HEK293 (cell line): ENCODE results near the gene BMX.

Source experiments
- CTCF ChIA-PET: fragments of 350-600 bp; formaldehyde crosslinking; extraction: SDS; loops from one replicate; lab custom pipeline; 2021; ENCODE audit warnings: antibody characterized with exemption; lab: Yijun Ruan, JAX
- POLR2A ChIA-PET: fragments of 300-600 bp; formaldehyde crosslinking; extraction: SDS; loops from one replicate; lab custom pipeline; 2020; ENCODE audit warnings: antibody characterized with exemption, inconsistent platforms; lab: Yijun Ruan, JAX
- H3K27ac ChIP-seq: fragments of 200-500 bp; sonication (Bioruptor generic); 2 replicates; pipeline ENCODE4 v1.5.1; 2014; ENCODE audit warnings: low read depth, low read length, control low read depth, inconsistent platforms; ENCODE audit errors: extremely low read depth
- H3K36me3 ChIP-seq, 2 experiments: fragments of 200-500 bp in 1 of 2; sonication (Bioruptor generic) in 1 of 2; 1 replicate in 1 of 2; 2 replicates in 1 of 2; pipeline ENCODE4 v1.5.1; 2014 to 2017; ENCODE audit warnings: inconsistent platforms in 2 of 2, low read length in 2 of 2; ENCODE audit not compliant: control insufficient read depth in 2 of 2, insufficient read depth in 1 of 2
- H3K4me1 ChIP-seq: fragments of 200-500 bp; sonication (Bioruptor generic); 2 replicates; pipeline ENCODE4 v1.5.1; 2014; ENCODE audit warnings: mild to moderate bottlenecking, low read length, inconsistent platforms; ENCODE audit not compliant: control insufficient read depth, insufficient read depth
- H3K4me3 ChIP-seq: 2 replicates; pipeline ENCODE4 v1.5.1; 2011; ENCODE audit warnings: low read depth, mild to moderate bottlenecking, control low read depth, low read length, moderate library complexity
- H3K9me3 ChIP-seq: fragments of 200-500 bp; sonication (Bioruptor generic); 2 replicates; pipeline ENCODE4 v1.5.1; 2014; ENCODE audit warnings: low read depth, low read length, inconsistent platforms; ENCODE audit not compliant: control insufficient read depth, insufficient read depth
- BCL11A ChIP-seq: fragments of 450-650 bp; formaldehyde crosslinking; IDR thresholded peaks from 2 replicates; pipeline ENCODE4 v1.5.1; 2016; ENCODE audit warnings: low read depth, missing biosample characterization, missing genetic modification characterization
- ELK4 ChIP-seq: IDR thresholded peaks from 2 replicates; pipeline ENCODE4 v1.6.1; 2011; ENCODE audit warnings: mild to moderate bottlenecking, low read depth, low read length, borderline replicate concordance
- OSR2 ChIP-seq: fragments of 450-650 bp; formaldehyde crosslinking; IDR thresholded peaks from 2 replicates; pipeline ENCODE4 v1.5.1; 2016; ENCODE audit warnings: missing biosample characterization, missing genetic modification characterization
- PRDM10 ChIP-seq: fragments of 450-650 bp; formaldehyde crosslinking; IDR thresholded peaks from 2 replicates; pipeline ENCODE4 v1.5.1; 2016; ENCODE audit warnings: missing biosample characterization, missing genetic modification characterization
- ZBTB11 ChIP-seq: fragments of 450-650 bp; formaldehyde crosslinking; conservative IDR thresholded peaks from 2 replicates; pipeline ENCODE4 v1.5.1; 2016; ENCODE audit warnings: low read depth, missing biosample characterization, missing genetic modification characterization
- ZBTB8A ChIP-seq: fragments of 450-650 bp; formaldehyde crosslinking; IDR thresholded peaks from 2 replicates; pipeline ENCODE4 v1.5.1; 2016; ENCODE audit warnings: missing biosample characterization, missing genetic modification characterization
- ZNF121 ChIP-seq: fragments of 450-650 bp; formaldehyde crosslinking; IDR thresholded peaks from 2 replicates; pipeline ENCODE4 v1.5.1; 2016; ENCODE audit warnings: missing biosample characterization, missing genetic modification characterization
- ZNF155 ChIP-seq: fragments of 450-650 bp; formaldehyde crosslinking; IDR thresholded peaks from 2 replicates; pipeline ENCODE4 v1.5.1; 2016; ENCODE audit warnings: missing biosample characterization, missing genetic modification characterization
- ZNF157 ChIP-seq: fragments of 450-650 bp; formaldehyde crosslinking; IDR thresholded peaks from 2 replicates; pipeline ENCODE4 v1.5.1; 2016; ENCODE audit warnings: missing biosample characterization, missing genetic modification characterization
- ZNF184 ChIP-seq: fragments of 450-650 bp; IDR thresholded peaks from 2 replicates; pipeline ENCODE4 v1.5.1; 2018; ENCODE audit warnings: missing biosample characterization, mild to moderate bottlenecking, missing genetic modification characterization
- ZNF366 ChIP-seq: fragments of 450-650 bp; formaldehyde crosslinking; conservative IDR thresholded peaks from 2 replicates; pipeline ENCODE4 v1.5.1; 2016; ENCODE audit warnings: missing biosample characterization, missing genetic modification characterization
- ZNF530 ChIP-seq: fragments of 450-650 bp; formaldehyde crosslinking; IDR thresholded peaks from 2 replicates; pipeline ENCODE4 v1.5.1; 2016; ENCODE audit warnings: low read depth, missing biosample characterization, missing genetic modification characterization
- ZNF560 ChIP-seq: fragments of 450-650 bp; formaldehyde crosslinking; IDR thresholded peaks from 2 replicates; pipeline ENCODE4 v1.5.1; 2017; ENCODE audit warnings: missing biosample characterization, missing genetic modification characterization, borderline replicate concordance
- ZNF561 ChIP-seq: fragments of 450-650 bp; IDR thresholded peaks from 2 replicates; pipeline ENCODE4 v1.5.1; 2018; ENCODE audit warnings: missing biosample characterization, missing genetic modification characterization, borderline replicate concordance
- ZNF654 ChIP-seq: fragments of 450-650 bp; formaldehyde crosslinking; IDR thresholded peaks from 2 replicates; pipeline ENCODE4 v1.5.1; 2016; ENCODE audit warnings: low read depth, missing biosample characterization, missing genetic modification characterization
- TF ChIP-seq, protein P1 (sequence below): fragments of 450-650 bp; formaldehyde crosslinking; IDR thresholded peaks from 2 replicates; pipeline ENCODE4; 2016; ENCODE audit warnings: missing biosample characterization, missing genetic modification characterization
- TF ChIP-seq, protein P2 (sequence below): fragments of 450-650 bp; formaldehyde crosslinking; IDR thresholded peaks from 2 replicates; pipeline ENCODE4 v1.5.1; 2017; ENCODE audit warnings: missing biosample characterization, mild to moderate bottlenecking, missing genetic modification characterization, moderate library complexity
- TF ChIP-seq, protein P3 (sequence below): fragments of 450-650 bp; formaldehyde crosslinking; IDR thresholded peaks from 2 replicates; pipeline ENCODE4 v1.5.1; 2017; ENCODE audit warnings: missing biosample characterization, missing genetic modification characterization
- TF ChIP-seq, protein P4 (sequence below): fragments of 450-650 bp; formaldehyde crosslinking; IDR thresholded peaks from 2 replicates; pipeline ENCODE4 v1.5.1; 2016; ENCODE audit warnings: missing biosample characterization, missing genetic modification characterization

The BMX gene

GRCh38 chrX:15497865-15498264 is 2.7 kb upstream of the BMX start:
- Histone ChIP-seq H3K4me1 (no peaks in the 10 kb centered on the region), H3K4me3 (no peak overlapping the region), H3K27ac (no peak overlapping the region), H3K9me3 (no peaks in the 10 kb centered on the region), H3K36me3 (no peaks in the 10 kb centered on the region)
- ChIA-PET POLR2A (no interaction called here), CTCF (interaction anchor here (0.7 to 2.3 kb wide), 19 partner anchors 9 to 177 kb away, joined by 3 to 14 read pairs (median 5); no protein-coding TSS in a partner anchor)
- TF ChIP-seq ZBTB11 (no peak), ZNF530 (tag by site-specific recombination) (no peak), ZNF184 (tag by site-specific recombination) (no peak), OSR2 (tag by site-specific recombination) (no peak), ZNF654 (tag by site-specific recombination) (peak; percentile 81), ZBTB8A (tag by site-specific recombination) (no peak), ZNF121 (tag by site-specific recombination) (no peak)
- TF ChIP-seq, protein P1, sequence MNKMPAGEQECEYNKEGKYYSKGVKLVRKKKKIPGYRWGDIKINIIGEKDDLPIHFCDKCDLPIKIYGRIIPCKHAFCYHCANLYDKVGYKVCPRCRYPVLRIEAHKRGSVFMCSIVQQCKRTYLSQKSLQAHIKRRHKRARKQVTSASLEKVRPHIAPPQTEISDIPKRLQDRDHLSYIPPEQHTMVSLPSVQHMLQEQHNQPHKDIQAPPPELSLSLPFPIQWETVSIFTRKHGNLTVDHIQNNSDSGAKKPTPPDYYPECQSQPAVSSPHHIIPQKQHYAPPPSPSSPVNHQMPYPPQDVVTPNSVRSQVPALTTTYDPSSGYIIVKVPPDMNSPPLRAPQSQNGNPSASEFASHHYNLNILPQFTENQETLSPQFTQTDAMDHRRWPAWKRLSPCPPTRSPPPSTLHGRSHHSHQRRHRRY (tag by site-specific recombination), result no peak
- TF ChIP-seq, protein P2, sequence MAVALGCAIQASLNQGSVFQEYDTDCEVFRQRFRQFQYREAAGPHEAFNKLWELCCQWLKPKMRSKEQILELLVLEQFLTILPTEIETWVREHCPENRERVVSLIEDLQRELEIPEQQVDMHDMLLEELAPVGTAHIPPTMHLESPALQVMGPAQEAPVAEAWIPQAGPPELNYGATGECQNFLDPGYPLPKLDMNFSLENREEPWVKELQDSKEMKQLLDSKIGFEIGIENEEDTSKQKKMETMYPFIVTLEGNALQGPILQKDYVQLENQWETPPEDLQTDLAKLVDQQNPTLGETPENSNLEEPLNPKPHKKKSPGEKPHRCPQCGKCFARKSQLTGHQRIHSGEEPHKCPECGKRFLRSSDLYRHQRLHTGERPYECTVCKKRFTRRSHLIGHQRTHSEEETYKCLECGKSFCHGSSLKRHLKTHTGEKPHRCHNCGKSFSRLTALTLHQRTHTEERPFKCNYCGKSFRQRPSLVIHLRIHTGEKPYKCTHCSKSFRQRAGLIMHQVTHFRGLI (tag by site-specific recombination), result no peak
- TF ChIP-seq, protein P3, sequence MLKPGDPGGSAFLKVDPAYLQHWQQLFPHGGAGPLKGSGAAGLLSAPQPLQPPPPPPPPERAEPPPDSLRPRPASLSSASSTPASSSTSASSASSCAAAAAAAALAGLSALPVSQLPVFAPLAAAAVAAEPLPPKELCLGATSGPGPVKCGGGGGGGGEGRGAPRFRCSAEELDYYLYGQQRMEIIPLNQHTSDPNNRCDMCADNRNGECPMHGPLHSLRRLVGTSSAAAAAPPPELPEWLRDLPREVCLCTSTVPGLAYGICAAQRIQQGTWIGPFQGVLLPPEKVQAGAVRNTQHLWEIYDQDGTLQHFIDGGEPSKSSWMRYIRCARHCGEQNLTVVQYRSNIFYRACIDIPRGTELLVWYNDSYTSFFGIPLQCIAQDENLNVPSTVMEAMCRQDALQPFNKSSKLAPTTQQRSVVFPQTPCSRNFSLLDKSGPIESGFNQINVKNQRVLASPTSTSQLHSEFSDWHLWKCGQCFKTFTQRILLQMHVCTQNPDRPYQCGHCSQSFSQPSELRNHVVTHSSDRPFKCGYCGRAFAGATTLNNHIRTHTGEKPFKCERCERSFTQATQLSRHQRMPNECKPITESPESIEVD (tag by site-specific recombination), result no peak
- TF ChIP-seq, protein P4, sequence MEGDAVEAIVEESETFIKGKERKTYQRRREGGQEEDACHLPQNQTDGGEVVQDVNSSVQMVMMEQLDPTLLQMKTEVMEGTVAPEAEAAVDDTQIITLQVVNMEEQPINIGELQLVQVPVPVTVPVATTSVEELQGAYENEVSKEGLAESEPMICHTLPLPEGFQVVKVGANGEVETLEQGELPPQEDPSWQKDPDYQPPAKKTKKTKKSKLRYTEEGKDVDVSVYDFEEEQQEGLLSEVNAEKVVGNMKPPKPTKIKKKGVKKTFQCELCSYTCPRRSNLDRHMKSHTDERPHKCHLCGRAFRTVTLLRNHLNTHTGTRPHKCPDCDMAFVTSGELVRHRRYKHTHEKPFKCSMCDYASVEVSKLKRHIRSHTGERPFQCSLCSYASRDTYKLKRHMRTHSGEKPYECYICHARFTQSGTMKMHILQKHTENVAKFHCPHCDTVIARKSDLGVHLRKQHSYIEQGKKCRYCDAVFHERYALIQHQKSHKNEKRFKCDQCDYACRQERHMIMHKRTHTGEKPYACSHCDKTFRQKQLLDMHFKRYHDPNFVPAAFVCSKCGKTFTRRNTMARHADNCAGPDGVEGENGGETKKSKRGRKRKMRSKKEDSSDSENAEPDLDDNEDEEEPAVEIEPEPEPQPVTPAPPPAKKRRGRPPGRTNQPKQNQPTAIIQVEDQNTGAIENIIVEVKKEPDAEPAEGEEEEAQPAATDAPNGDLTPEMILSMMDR (tag by site-specific recombination), result 0 out of 2 replicates have a peak, but pooled peaks have one; percentile 37

GRCh38 chrX:15498741-15499140 is 1.9 kb upstream of the BMX start:
- H3K4me3 ChIP-seq, result no peak overlapping the region
- H3K36me3 ChIP-seq, result no peaks in the 10 kb centered on the region
- H3K27ac ChIP-seq, result no peak overlapping the region
- no peaks in the 10 kb centered on the region for H3K9me3 ChIP-seq
- TF ChIP-seq BCL11A (tag by site-specific recombination), result no peak
- no peak for TF ChIP-seq ZNF157 (tag by site-specific recombination)
- no peak for TF ChIP-seq ELK4
- no peak for TF ChIP-seq ZNF561
- TF ChIP-seq PRDM10 (tag by site-specific recombination), result no peak
- TF ChIP-seq ZNF155, result no peak
- TF ChIP-seq ZNF366 (tag by site-specific recombination), result no peak
- TF ChIP-seq ZNF530 (tag by site-specific recombination), result no peak
- TF ChIP-seq ZNF560 (tag by site-specific recombination), result no peak
- TF ChIP-seq, all 188 proteins: peak for 0
- ChIA-PET POLR2A (interaction anchor here (0.6 kb wide), 1 partner anchor 988 kb away, joined by 3 read pairs; no protein-coding TSS in a partner anchor), CTCF (interaction anchor here (0.5 to 2.3 kb wide), 23 partner anchors 8 to 1217 kb away, joined by 3 to 14 read pairs (median 5); no protein-coding TSS in a partner anchor)
- no peaks in the 10 kb centered on the region for H3K4me1 ChIP-seq
